Posterior vena cava (tissue), 2 donors: Measurements from ENCODE around the gene N4BP2. TPM values are rescaled to one million over a fixed set of nuclear protein-coding genes. Genes with fewer than 3 reads are reported as not detected.
"Not testable (repeated sequence)": the region's sequence is repeated elsewhere in the genome, so short reads cannot be mapped to it uniquely, and the experiment has no call there.

ENCODE experiments used
- DNase-seq: peaks from one replicate; pipeline ENCODE4 v3.0.0-alpha.2; 2020; ENCODE audit warnings: low spot score
- intact Hi-C, 2 donors: fragments of 100-400 bp; cut with DNase I; formaldehyde crosslinking; loops; one replicate each; pipeline versions ENCODE4 v1.14.1 to v1.14.2; 2022 to 2023
- total RNA-seq, 2 donors: library from RNA; stranded (reverse); fragmentation: NEBNext Ultra II Directional; extraction: Animal tissue kit (Norgen Biotek cat#: 25700); gene quantifications; one replicate each; pipeline ENCODE4 v1.2.1, GENCODE V29; 2021
- donor health status: DM: yes; HTN: yes; CAD: no.
- donor health status: DM: yes; HTN: yes; CAD: no.

Gene N4BP2
- total RNA-seq, 2 donors from 2014 or later: 7.9 to 9.1 TPM

DNA sequence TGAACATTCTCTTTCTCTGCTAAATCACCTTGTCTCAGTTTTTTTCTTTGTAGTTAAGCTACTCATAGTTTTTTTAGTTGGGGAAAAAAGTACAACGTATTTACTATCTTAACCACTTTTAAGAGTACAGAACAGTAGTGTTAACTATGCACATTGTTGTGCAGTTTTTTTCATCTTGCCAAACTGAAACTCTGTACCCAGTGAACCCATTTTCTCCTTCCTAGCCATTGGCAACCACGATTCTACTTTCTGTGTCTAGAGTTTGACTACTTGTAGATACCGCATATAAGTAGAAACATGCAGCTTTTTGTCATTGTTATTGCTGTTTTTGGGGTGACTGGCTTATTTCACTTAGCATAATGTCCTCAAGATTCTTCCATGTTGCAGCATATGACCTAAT, 10.0 kb downstream of the N4BP2 start:
- intact Hi-C loops: no loop called here
- no peak for DNase-seq

- no peak for DNase-seq
- intact Hi-C loops: no loop called here
Measured at GRCh38 chr4:40070387-40070786, 13.7 kb downstream of the N4BP2 start.

DNA sequence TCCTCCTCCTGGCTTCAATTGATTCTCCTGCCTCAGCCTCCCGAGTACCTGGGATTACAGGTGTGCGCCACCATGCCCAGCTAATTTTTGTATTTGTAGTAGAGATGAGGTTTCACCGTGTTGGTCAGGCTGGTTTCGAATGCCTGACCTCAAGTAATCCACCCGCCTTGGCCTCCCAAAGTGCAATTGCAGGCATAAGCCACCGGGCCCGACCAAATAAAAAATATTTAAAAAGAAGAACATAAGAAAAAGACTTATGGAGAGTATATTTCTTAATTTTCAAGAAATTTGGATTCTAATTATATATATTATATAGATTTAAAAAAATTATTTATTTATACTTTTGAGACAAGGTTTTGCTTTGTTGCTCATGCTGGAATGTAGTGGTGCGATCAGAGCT, 29.8 kb downstream of the N4BP2 start:
- intact Hi-C loops: no loop called here
- no peak for DNase-seq

DNA sequence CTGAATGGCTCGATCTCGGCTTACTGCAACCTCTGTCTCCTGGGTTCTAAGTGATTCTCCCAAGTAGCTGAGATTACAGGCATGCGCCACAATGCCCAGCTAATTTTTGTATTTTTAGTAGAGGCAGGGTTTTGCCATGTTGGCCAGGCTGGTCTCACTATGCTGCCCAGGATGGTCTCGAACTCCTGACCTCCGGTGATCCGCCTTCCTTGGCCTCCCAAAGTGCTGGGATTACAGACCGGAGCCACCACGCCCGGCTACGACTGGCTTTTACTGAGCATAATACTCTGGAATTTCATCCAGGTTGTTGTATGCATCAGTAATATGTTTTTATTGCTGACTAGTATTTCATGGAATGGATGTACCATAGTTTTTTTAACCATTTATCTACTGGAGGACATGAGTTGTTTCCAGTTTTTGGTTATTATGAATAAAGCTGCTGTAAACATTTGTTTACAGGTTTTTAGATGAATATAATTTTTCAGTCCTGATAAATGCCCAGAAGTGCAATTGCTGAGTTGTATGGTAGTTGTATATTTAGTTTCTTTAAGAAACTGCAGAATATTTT, 31.2 kb downstream of the N4BP2 start:
- intact Hi-C loops: no loop called here
- no peak for DNase-seq

- DNase-seq, intact Hi-C loops: not testable (repeated sequence)
Measured at GRCh38 chr4:40093400-40093799, 36.8 kb downstream of the N4BP2 start.

- no peak for DNase-seq
- intact Hi-C loops: no loop called here
Measured at GRCh38 chr4:40099010-40099409, 42.4 kb downstream of the N4BP2 start.

DNA sequence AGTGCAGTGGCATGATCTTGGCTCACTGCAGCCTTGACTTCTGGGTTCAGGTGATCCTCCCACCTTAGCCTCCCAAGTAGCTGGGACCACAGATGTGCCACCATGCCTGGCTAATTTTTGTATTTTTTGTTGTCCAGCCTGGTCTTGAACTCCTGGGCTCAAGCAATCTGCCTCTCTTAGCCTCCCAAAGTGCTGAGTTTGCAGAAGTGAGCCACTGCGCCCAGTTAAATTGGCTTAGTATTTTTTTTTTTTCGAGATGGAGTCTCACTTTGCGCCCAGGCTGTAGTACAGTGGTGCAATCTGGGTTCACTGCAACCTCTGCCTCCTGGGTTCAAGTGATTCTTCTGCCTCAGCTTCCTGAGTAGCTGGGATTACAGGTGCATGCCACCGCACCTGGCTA, 50.5 kb downstream of the N4BP2 start:
- intact Hi-C loops, DNase-seq: not testable (repeated sequence)

DNA sequence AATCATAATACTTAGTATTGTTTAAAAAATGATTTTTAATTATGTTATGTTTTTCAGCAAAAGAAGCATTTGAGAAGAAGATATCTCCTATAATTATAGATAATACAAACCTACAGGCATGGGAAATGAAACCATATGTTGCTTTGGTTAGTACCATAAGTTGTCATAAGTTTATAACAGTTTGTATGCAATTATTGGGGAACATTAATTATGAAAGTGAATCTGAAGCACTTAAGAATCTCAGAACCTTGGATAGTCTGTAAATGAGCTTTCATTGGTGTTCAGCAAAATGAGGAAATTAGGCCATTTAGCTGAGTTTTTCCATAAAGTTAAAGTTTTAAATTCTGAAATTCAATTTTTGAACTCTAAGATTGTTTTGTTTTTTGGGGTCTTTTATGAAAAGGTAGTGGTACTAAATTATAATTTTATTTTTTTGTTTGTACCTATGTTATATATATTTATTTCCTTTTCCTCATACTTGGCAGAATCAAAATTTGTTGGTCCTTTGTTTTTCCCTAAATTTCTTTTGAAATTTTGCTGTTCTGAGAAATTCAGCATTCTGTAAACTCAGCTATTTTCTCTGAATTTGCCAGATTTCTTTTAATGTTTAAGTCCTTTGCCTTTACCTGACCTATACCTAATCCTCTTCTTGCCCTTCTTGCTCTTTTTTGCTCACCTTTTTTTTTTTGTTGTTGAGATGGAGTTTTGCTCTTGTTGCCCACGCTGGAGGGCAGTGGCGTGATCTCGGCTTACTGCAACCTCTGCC, 55.6 kb downstream of the N4BP2 start:
- no peak for DNase-seq
- intact Hi-C loops: no loop called here

- DNase-seq: no peak
- intact Hi-C loops: no loop called here
Measured at GRCh38 chr4:40114206-40114605, 57.6 kb downstream of the N4BP2 start.

GRCh38 chr4:40118861-40119260, 62.2 kb downstream of the N4BP2 start:
- DNase-seq: no peak
- intact Hi-C loops: no loop called here

DNA sequence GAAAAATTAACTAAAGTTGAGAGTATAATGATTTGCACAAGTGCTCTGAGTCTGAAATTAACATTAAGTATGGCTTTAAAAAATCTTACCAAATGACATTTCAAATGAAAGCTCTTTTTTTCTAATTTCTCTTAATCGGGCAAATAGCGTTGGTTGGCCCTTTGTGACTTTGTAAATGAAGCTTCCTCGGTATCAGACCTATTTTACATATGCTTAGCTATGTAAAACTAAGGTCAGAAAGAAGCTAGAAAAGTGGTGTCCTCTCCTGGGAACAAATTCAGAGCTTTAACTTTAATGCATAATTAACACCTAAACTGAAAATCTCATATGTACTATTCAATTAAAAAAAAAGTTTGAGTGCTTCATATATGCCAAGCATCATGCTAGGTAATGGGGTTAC, 62.7 kb downstream of the N4BP2 start:
- intact Hi-C loops: no loop called here
- DNase-seq: no peak

DNA sequence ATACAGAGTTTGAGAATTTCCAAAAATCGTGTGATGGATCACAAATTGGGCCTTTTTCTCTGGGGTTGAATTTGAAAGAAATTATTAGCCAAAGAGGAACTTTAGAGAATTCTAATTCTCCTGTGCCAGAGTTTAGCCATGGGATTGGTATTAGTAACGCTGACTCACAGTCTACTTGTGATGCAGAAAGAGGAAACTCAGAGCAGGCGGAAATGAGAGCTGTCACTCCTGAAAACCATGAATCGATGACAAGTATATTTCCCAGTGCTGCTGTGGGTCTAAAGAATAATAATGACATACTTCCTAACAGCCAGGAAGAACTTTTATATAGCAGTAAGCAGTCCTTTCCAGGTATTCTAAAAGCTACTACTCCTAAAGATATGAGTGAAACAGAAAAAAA, 64.9 kb downstream of the N4BP2 start:
- intact Hi-C loops: no loop called here
- no peak for DNase-seq

- DNase-seq: no peak
- intact Hi-C loops: no loop called here
Measured at GRCh38 chr4:40122941-40123340, 66.3 kb downstream of the N4BP2 start.

GRCh38 chr4:40124690-40125089, 68.0 kb downstream of the N4BP2 start:
- intact Hi-C loops: no loop called here

DNA sequence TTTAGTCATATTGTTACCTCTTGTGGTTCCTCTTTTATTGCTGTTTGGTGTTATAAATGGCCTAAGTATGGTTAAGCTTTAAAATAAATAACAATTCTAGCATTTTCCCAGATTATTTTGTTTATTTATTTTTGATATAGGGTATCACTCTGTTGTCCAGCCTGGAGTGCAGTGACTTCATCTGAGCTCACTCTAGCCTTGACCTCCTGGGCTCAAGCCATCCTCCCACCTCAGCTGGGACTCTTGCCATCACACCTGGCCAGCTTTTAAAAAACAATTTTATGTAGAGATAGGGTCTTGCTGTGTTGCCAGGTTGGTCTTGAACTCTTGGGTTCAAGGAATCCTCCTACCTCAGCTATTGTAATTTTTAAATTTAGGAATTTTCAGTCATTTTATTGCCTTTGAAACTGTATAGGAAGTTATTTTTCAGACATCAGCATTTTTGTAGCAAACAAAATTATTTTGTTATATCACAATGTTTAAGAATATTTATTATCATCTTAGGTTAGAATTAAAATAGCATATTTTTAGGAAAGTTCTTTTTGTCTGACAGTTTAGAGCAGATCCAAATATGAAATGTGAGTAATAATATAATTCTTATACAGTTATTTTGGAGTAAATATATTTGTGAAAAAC, 73.9 kb downstream of the N4BP2 start:
- no peak for DNase-seq
- intact Hi-C loops: no loop called here

More at GRCh38 chr4:40124690-40125089, 68.0 kb downstream of the N4BP2 start:
- no peak for DNase-seq

DNA sequence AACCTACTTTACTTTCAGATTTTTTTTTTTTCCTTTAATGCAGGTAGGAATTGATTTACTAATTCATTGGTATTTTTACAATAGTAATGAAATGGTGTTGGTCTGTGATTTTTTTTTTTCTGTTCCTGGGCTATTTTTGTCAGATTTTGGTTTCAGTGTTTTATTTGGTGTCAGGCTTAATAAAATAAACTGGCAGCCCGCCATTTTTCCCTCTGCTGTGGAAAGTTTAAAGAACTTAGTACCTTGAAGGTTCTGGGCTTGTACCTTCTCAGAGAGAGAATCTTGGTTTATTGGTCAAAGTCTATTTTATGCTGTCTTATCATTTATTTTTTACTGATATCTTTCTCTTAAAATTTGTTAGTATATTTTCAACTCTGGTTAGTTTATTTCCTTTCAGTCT, 76.2 kb downstream of the N4BP2 start:
- DNase-seq: no peak
- intact Hi-C loops: no loop called here

DNA sequence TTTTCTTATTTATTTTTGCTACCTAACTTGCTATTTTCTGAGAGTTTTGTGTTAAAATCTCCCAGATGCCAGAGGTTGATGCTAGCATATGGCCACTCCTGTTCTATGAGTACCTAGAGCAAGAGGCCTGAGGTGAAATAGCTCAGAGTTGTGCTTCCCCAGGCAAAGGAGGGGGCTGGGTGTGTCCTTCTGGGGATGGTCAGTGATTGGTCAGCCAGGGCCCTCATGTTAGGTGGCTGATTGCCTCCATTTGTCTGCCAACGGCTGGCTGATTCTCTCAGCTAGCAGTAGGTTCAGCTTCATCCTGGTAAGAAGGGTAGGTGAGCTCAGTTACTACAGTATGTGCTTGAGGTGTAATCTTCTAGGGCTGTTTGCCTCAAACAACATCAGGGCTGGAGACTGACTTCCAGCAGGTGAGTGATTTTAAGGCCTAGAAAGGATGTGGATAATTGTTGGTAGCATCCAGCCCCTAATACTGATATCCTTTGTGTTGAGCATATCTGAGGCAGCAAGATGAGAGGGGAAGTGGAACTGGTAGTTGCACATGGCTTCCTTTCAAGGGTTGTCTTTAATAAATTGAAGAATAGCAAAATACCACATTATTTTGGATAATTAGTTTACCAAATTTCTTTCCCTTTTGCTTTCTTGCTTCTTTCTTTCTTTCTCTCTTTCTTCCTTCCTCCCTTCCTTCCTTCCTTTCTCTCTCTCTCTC, 77.7 kb downstream of the N4BP2 start:
- intact Hi-C loops: no loop called here

GRCh38 chr4:40136202-40136601, 79.6 kb downstream of the N4BP2 start:
- DNase-seq, intact Hi-C loops: not testable (repeated sequence)

More for the DNA sequence above, 77.7 kb downstream of the N4BP2 start:
- no peak for DNase-seq

GRCh38 chr4:40140196-40140595, 83.5 kb downstream of the N4BP2 start:
- intact Hi-C loops: no loop called here

DNA sequence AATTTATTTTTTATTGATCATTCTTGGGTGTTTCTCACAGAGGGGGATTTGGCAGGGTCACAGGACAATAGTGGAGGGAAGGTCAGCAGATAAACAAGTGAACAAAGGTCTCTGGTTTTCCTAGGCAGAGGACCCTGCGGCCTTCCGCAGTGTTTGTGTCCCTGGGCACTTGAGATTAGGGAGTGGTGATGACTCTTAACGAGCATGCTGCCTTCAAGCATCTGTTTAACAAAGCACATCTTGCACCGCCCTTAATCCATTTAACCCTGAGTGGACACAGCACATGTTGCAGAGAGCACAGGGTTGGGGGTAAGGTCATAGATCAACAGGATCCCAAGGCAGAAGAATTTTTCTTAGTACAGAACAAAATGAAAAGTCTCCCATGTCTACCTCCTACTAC, 83.9 kb downstream of the N4BP2 start:
- DNase-seq, intact Hi-C loops: not testable (repeated sequence)

More at GRCh38 chr4:40140196-40140595, 83.5 kb downstream of the N4BP2 start:
- no peak for DNase-seq
